Activated naive CD8-positive, alpha-beta T cell treated with anti-CD3 and anti-CD28 coated beads, Interleukin-2, amount 50 U/mL, for 24 hours (primary cell): Measurements from ENCODE around the gene WDPCP.
"Not testable (repeated sequence)": the region's sequence is repeated elsewhere in the genome, so short reads cannot be mapped to it uniquely, and the experiment has no call there.

Source experiments
- ATAC-seq: fragments of 150-1000 bp; cut with Tn5 transposase; one replicate; pipeline ENCODE4 v1.10.0; 2021
- DNase-seq: peaks from one replicate; pipeline ENCODE4 v3.0.0; 2021
- H3K27ac Mint-ChIP-seq: one replicate; pipeline ENCODE4 v1.8.0; 2021; ENCODE audit warnings: mild to moderate bottlenecking, mixed read lengths
- H3K27me3 Mint-ChIP-seq: one replicate; pipeline ENCODE4 v1.8.0; 2021; ENCODE audit warnings: mixed read lengths
- H3K36me3 Mint-ChIP-seq: one replicate; pipeline ENCODE4 v1.8.0; 2021; ENCODE audit warnings: low read depth, mixed read lengths
- H3K4me1 Mint-ChIP-seq: one replicate; pipeline ENCODE4 v1.8.0; 2021; ENCODE audit warnings: mixed read lengths
- H3K4me3 Mint-ChIP-seq: one replicate; pipeline ENCODE4 v1.8.0; 2021; ENCODE audit warnings: mild to moderate bottlenecking, moderate library complexity, mixed read lengths
- H3K9me3 Mint-ChIP-seq: one replicate; pipeline ENCODE4 v1.8.0; 2021; ENCODE audit warnings: mixed read lengths

The WDPCP gene

GRCh38 chr2:63576546-63576945 is 11.7 kb downstream of the WDPCP start:
- ATAC-seq (no peak), DNase-seq (no peak)
- no peaks in the 10 kb centered on the region for H3K4me1 Mint-ChIP-seq
- H3K27ac Mint-ChIP-seq: no peak overlapping the region
- H3K9me3 Mint-ChIP-seq: peaks cover 5% of the 10 kb centered on the region
- peaks cover 4% of the 10 kb centered on the region for H3K36me3 Mint-ChIP-seq
- H3K4me3 Mint-ChIP-seq: no peak overlapping the region
- H3K27me3 Mint-ChIP-seq: no peaks in the 10 kb centered on the region

GRCh38 chr2:63573726-63574345 is 14.4 kb downstream of the WDPCP start:
- H3K27ac Mint-ChIP-seq, DNase-seq, H3K27me3 Mint-ChIP-seq, H3K4me1 Mint-ChIP-seq, H3K4me3 Mint-ChIP-seq, ATAC-seq: not testable (repeated sequence)
- H3K9me3 Mint-ChIP-seq: peaks cover 18% of the 10 kb centered on the region
- H3K36me3 Mint-ChIP-seq: peaks cover 15% of the 10 kb centered on the region

GRCh38 chr2:63573026-63573425 is 15.3 kb downstream of the WDPCP start:
- not testable (repeated sequence) for ATAC-seq, H3K27ac Mint-ChIP-seq

GRCh38 chr2:63572001-63572400 is 16.3 kb downstream of the WDPCP start:
- Mint-ChIP-seq H3K27me3 (no peaks in the 10 kb centered on the region), H3K9me3 (peaks cover 34% of the 10 kb centered on the region), H3K4me1 (no peaks in the 10 kb centered on the region), H3K36me3 (peaks cover 26% of the 10 kb centered on the region), H3K4me3 (no peak overlapping the region), H3K27ac (no peak overlapping the region)
- DNase-seq (no peak), ATAC-seq (no peak)

More at GRCh38 chr2:63573026-63573425, 15.3 kb downstream of the WDPCP start:
- not testable (repeated sequence) for DNase-seq, H3K4me1 Mint-ChIP-seq, H3K4me3 Mint-ChIP-seq, H3K27me3 Mint-ChIP-seq
- peaks cover 22% of the 10 kb centered on the region for H3K36me3 Mint-ChIP-seq
- H3K9me3 Mint-ChIP-seq: peaks cover 24% of the 10 kb centered on the region

- Mint-ChIP-seq H3K9me3 (peaks cover 39% of the 10 kb centered on the region), H3K4me3 (no peak overlapping the region), H3K36me3 (peaks cover 26% of the 10 kb centered on the region), H3K27me3 (no peaks in the 10 kb centered on the region), H3K4me1 (no peaks in the 10 kb centered on the region), H3K27ac (no peak overlapping the region)
- ATAC-seq: no peak
- DNase-seq: no peak
Observed at GRCh38 chr2:63571291-63571690, 17.0 kb downstream of the WDPCP start.

GRCh38 chr2:63569740-63570139 is 18.5 kb downstream of the WDPCP start:
- no peak for ATAC-seq
- no peak for DNase-seq
- H3K27me3 Mint-ChIP-seq: no peaks in the 10 kb centered on the region
- peaks cover 45% of the 10 kb centered on the region for H3K9me3 Mint-ChIP-seq
- no peak overlapping the region for H3K4me3 Mint-ChIP-seq
- peaks cover 28% of the 10 kb centered on the region for H3K36me3 Mint-ChIP-seq
- H3K27ac Mint-ChIP-seq: no peak overlapping the region
- no peaks in the 10 kb centered on the region for H3K4me1 Mint-ChIP-seq

GRCh38 chr2:63562751-63563150 is 25.5 kb downstream of the WDPCP start:
- peaks cover 41% of the 10 kb centered on the region for H3K9me3 Mint-ChIP-seq
- DNase-seq: no peak
- no peak for ATAC-seq
- H3K4me3 Mint-ChIP-seq: no peak overlapping the region
- no peaks in the 10 kb centered on the region for H3K27me3 Mint-ChIP-seq
- peaks cover 45% of the 10 kb centered on the region for H3K36me3 Mint-ChIP-seq
- peaks cover 4% of the 10 kb centered on the region for H3K4me1 Mint-ChIP-seq
- H3K27ac Mint-ChIP-seq: no peak overlapping the region

- H3K36me3 Mint-ChIP-seq: peaks cover 65% of the 10 kb centered on the region
- H3K27ac Mint-ChIP-seq, H3K4me3 Mint-ChIP-seq, ATAC-seq, H3K4me1 Mint-ChIP-seq, DNase-seq, H3K27me3 Mint-ChIP-seq: not testable (repeated sequence)
- peaks cover 43% of the 10 kb centered on the region for H3K9me3 Mint-ChIP-seq
Observed at GRCh38 chr2:63558922-63559321, 29.4 kb downstream of the WDPCP start.

GRCh38 chr2:63557819-63558218 is 30.5 kb downstream of the WDPCP start:
- H3K27me3 Mint-ChIP-seq, ATAC-seq, H3K4me3 Mint-ChIP-seq, H3K27ac Mint-ChIP-seq, H3K4me1 Mint-ChIP-seq, DNase-seq: not testable (repeated sequence)
- Mint-ChIP-seq H3K9me3 (peaks cover 43% of the 10 kb centered on the region), H3K36me3 (peaks cover 65% of the 10 kb centered on the region)

GRCh38 chr2:63555931-63556330 is 32.3 kb downstream of the WDPCP start:
- Mint-ChIP-seq H3K4me3 (no peak overlapping the region), H3K9me3 (peaks cover 54% of the 10 kb centered on the region), H3K36me3 (peaks cover 57% of the 10 kb centered on the region), H3K4me1 (peaks cover 8% of the 10 kb centered on the region), H3K27me3 (no peaks in the 10 kb centered on the region), H3K27ac (no peak overlapping the region)
- DNase-seq: no peak
- no peak for ATAC-seq

- H3K4me3 Mint-ChIP-seq: no peak overlapping the region
- ATAC-seq (no peak), DNase-seq (no peak)
- peaks cover 53% of the 10 kb centered on the region for H3K9me3 Mint-ChIP-seq
- no peaks in the 10 kb centered on the region for H3K27me3 Mint-ChIP-seq
- peaks cover 50% of the 10 kb centered on the region for H3K36me3 Mint-ChIP-seq
- no peak overlapping the region for H3K27ac Mint-ChIP-seq
- H3K4me1 Mint-ChIP-seq: peaks cover 10% of the 10 kb centered on the region
Observed at GRCh38 chr2:63555299-63555698, 33.0 kb downstream of the WDPCP start.

GRCh38 chr2:63553049-63553448 is 35.2 kb downstream of the WDPCP start:
- no peak overlapping the region for H3K4me3 Mint-ChIP-seq
- H3K27ac Mint-ChIP-seq: no peak overlapping the region
- no peak for DNase-seq
- peaks cover 31% of the 10 kb centered on the region for H3K36me3 Mint-ChIP-seq
- H3K27me3 Mint-ChIP-seq: no peaks in the 10 kb centered on the region
- peaks cover 36% of the 10 kb centered on the region for H3K9me3 Mint-ChIP-seq
- peaks cover 9% of the 10 kb centered on the region for H3K4me1 Mint-ChIP-seq
- no peak for ATAC-seq

GRCh38 chr2:63545023-63545422 is 43.3 kb downstream of the WDPCP start:
- Mint-ChIP-seq H3K4me1 (no peaks in the 10 kb centered on the region), H3K9me3 (peaks cover 9% of the 10 kb centered on the region), H3K27ac (no peak overlapping the region), H3K4me3 (no peak overlapping the region), H3K36me3 (peaks cover 2% of the 10 kb centered on the region), H3K27me3 (no peaks in the 10 kb centered on the region)
- no peak for ATAC-seq
- no peak for DNase-seq

- ATAC-seq (no peak), DNase-seq (no peak)
- Mint-ChIP-seq H3K4me3 (no peak overlapping the region), H3K27ac (no peak overlapping the region), H3K36me3 (peaks cover 2% of the 10 kb centered on the region), H3K9me3 (peaks cover 9% of the 10 kb centered on the region), H3K4me1 (no peaks in the 10 kb centered on the region), H3K27me3 (no peaks in the 10 kb centered on the region)
Observed at GRCh38 chr2:63544017-63544627, 44.2 kb downstream of the WDPCP start.

GRCh38 chr2:63539416-63540162 is 48.7 kb downstream of the WDPCP start:
- ATAC-seq: no peak

More at GRCh38 chr2:63539416-63540162, 48.7 kb downstream of the WDPCP start:
- no peak for DNase-seq
- H3K27ac Mint-ChIP-seq: no peak overlapping the region
- peaks cover 8% of the 10 kb centered on the region for H3K9me3 Mint-ChIP-seq
- H3K4me3 Mint-ChIP-seq: no peak overlapping the region
- no peaks in the 10 kb centered on the region for H3K4me1 Mint-ChIP-seq
- no peaks in the 10 kb centered on the region for H3K27me3 Mint-ChIP-seq
- H3K36me3 Mint-ChIP-seq: peaks cover 6% of the 10 kb centered on the region
